SU-DHL-6 (cell line): ENCODE measurements around the gene OBSL1.

Source experiments
- CTCF ChIP-seq: fragments of 200-600 bp; sonication (generic); IDR thresholded peaks from one replicate; pipeline ENCODE4 v1.5.1; 2017; ENCODE audit warnings: antibody characterized with exemption, mild to moderate bottlenecking, low read length, moderate library complexity; ENCODE audit not compliant: insufficient read depth, poor library complexity, severe bottlenecking
- EZH2phosphoT487 ChIP-seq: fragments of 200-600 bp; sonication (generic), shearing (Covaris generic); conservative IDR thresholded peaks from 2 replicates; pipeline ENCODE4 v1.6.1; 2018; ENCODE audit warnings: mild to moderate bottlenecking, antibody characterized with exemption, low read length, moderate library complexity, mixed read lengths

GRCh38 chr2:219566640-219567039 is 4.7 kb downstream of the OBSL1 start:
- no peak for TF ChIP-seq CTCF
- TF ChIP-seq EZH2phosphoT487 = no peak
